Measurements from ENCODE around the gene BRSK1. TPM values are rescaled to one million over a fixed set of nuclear protein-coding genes. Genes with fewer than 3 reads are reported as not detected.

Gene BRSK1
- total and polyA plus RNA-seq, 2 of the 13 experiments (the other 11 are each of a cell fraction or from before 2014, with no cell fraction given), result 0.18 to 1.2 TPM

DNA sequence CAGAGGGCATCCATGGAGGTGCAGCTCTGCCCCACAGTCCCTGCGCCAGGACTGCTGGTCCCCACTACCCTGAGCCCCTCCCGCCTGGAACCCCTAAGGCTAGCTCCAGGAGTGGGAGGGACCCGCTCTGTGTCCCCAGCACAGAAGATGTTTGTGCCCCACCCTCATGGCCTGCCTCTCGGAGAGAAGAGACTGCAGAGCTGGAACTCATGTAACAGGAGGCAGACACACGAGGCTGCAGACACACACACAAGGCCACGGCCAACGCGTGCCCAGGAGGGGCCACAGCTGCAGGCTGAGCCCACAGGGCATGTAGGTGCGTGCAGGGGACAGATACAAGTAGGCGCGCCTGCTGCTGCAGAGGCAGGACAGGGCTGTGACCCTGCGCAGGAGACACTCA, 44.8 kb upstream of the BRSK1 start:
- no peak overlapping the region for H3K27ac ChIP-seq (ENCODE audit: extremely low read length, insufficient read depth, low read length)
- in situ Hi-C loops (cut with HindIII; ENCODE audit: extremely low pct_ligation_motif_present, low pct_unique_long_range_greater_than_20kb) (no loop called here), intact Hi-C loops (cut with micrococcal nuclease; ENCODE audit: unreplicated experiment) (no loop called here)
- DNase-seq (ENCODE audit: low spot score) (no peak), ATAC-seq (no peak), FAIRE-seq (no peak)
- H4K20me1 ChIP-seq (ENCODE audit: insufficient read depth, low read length), result no peaks in the 10 kb centered on the region
- no peak overlapping the region for H3K4me3 ChIP-seq (replicated peaks in 1 of 3; ENCODE audit: insufficient read depth in 1 of 3, low read depth in 2 of 3, low read length in 3 of 3)
- H3K79me2 ChIP-seq (ENCODE audit: insufficient read depth, low read length), result no peaks in the 10 kb centered on the region
- H2AFZ ChIP-seq (ENCODE audit: low read length), result no peak overlapping the region
- BruUV-seq (replicated peaks), result no TSS peak
- no peaks in the 10 kb centered on the region for H3K4me1 ChIP-seq (ENCODE audit: insufficient read depth, low read length)
- TF ChIP-seq MZF1 (CRISPR knock-in tag; IDR thresholded peaks at IDR 0.05; ENCODE audit: borderline replicate concordance) (no peak), ZFP90 (CRISPR knock-in tag; IDR thresholded peaks at IDR 0.05; ENCODE audit: borderline replicate concordance) (no peak)
- H3K4me2 ChIP-seq (ENCODE audit: low read depth, low read length), result no peak overlapping the region
- H3K9ac ChIP-seq (ENCODE audit: insufficient read depth, low read depth, low read length), result no peak overlapping the region
- ChIA-PET CTCF (ENCODE audit: low intra/inter-chr PET ratio, low total read pairs) (no interaction called here), POLR2A (no interaction called here)
- WGBS (ENCODE audit: low lambda C conversion rate), result 97% methylated on average over 6 of the region's 12 CpGs
- no peaks in the 10 kb centered on the region for H3K27me3 ChIP-seq (ENCODE audit: control insufficient read depth in 1 of 2, insufficient read depth in 2 of 2, low read length in 2 of 2)
- H3K36me3 ChIP-seq (replicated peaks in 1 of 2; ENCODE audit: control insufficient read depth in 1 of 2, insufficient read depth in 2 of 2, low read length in 2 of 2), result peaks cover 50 to 85% of the 10 kb centered on the region in 2 experiments
- no peaks in the 10 kb centered on the region for H3K9me3 ChIP-seq (ENCODE audit: low read length)

DNA sequence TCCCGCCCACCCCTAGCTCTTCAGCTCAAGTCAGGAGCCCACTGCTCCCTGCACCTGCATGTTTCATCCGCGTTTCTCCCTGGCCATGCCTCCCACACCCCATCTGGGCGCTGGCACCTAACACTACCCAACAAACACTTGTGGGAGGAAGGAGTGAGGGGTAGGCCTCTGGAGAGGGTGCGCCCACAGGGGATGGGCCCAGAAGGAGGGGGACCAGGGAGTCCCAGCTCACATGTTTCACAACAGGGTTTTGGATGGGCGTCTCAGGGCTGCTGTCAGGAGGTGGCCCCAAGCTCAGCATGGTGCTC, 43.1 kb upstream of the BRSK1 start:
- no peak for FAIRE-seq
- ChIA-PET POLR2A (interaction anchor here (1.3 kb wide), 1 partner anchor 16 kb away, joined by 3 read pairs; no protein-coding TSS in a partner anchor), CTCF (ENCODE audit: low intra/inter-chr PET ratio, low total read pairs) (no interaction called here)
- WGBS (ENCODE audit: low lambda C conversion rate), result 98% methylated on average over 6 of the region's 6 CpGs
- Histone ChIP-seq H3K27ac (ENCODE audit: extremely low read length, insufficient read depth, low read length) (no peak overlapping the region), H2AFZ (ENCODE audit: low read length) (no peak overlapping the region), H3K27me3 (ENCODE audit: control insufficient read depth in 1 of 2, insufficient read depth in 2 of 2, low read length in 2 of 2) (no peaks in the 10 kb centered on the region), H3K4me2 (ENCODE audit: low read depth, low read length) (no peak overlapping the region), H3K9ac (ENCODE audit: insufficient read depth, low read depth, low read length) (no peak overlapping the region), H3K4me1 (ENCODE audit: insufficient read depth, low read length) (no peaks in the 10 kb centered on the region), H3K36me3 (replicated peaks in 1 of 2; ENCODE audit: control insufficient read depth in 1 of 2, insufficient read depth in 2 of 2, low read length in 2 of 2) (peaks cover 55 to 89% of the 10 kb centered on the region in 2 experiments), H3K9me3 (ENCODE audit: low read length) (no peaks in the 10 kb centered on the region), H3K79me2 (ENCODE audit: insufficient read depth, low read length) (no peaks in the 10 kb centered on the region), H4K20me1 (ENCODE audit: insufficient read depth, low read length) (no peaks in the 10 kb centered on the region), H3K4me3 (replicated peaks in 1 of 3; ENCODE audit: insufficient read depth in 1 of 3, low read depth in 2 of 3, low read length in 3 of 3) (no peak overlapping the region)
- DNase-seq (ENCODE audit: low spot score), result no peak
- BruUV-seq (replicated peaks), result no TSS peak
- in situ Hi-C loops (cut with HindIII; ENCODE audit: extremely low pct_ligation_motif_present, low pct_unique_long_range_greater_than_20kb) (no loop called here), intact Hi-C loops (cut with micrococcal nuclease; ENCODE audit: unreplicated experiment) (no loop called here)
- no peak for ATAC-seq
- TF ChIP-seq ZNF878 (CRISPR knock-in tag; IDR thresholded peaks at IDR 0.05), result no peak
- TF ChIP-seq ZNF468 (CRISPR knock-in tag; IDR thresholded peaks at IDR 0.05), result no peak
- no peak for TF ChIP-seq NFYB (CRISPR knock-in tag; IDR thresholded peaks at IDR 0.05)
- TF ChIP-seq, protein P1, sequence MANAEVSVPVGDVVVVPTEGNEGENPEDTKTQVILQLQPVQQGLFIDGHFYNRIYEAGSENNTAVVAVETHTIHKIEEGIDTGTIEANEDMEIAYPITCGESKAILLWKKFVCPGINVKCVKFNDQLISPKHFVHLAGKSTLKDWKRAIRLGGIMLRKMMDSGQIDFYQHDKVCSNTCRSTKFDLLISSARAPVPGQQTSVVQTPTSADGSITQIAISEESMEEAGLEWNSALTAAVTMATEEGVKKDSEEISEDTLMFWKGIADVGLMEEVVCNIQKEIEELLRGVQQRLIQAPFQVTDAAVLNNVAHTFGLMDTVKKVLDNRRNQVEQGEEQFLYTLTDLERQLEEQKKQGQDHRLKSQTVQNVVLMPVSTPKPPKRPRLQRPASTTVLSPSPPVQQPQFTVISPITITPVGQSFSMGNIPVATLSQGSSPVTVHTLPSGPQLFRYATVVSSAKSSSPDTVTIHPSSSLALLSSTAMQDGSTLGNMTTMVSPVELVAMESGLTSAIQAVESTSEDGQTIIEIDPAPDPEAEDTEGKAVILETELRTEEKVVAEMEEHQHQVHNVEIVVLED (CRISPR knock-in tag; IDR thresholded peaks at IDR 0.05; ENCODE audit: borderline replicate concordance), result no peak
- TF ChIP-seq, protein P2, sequence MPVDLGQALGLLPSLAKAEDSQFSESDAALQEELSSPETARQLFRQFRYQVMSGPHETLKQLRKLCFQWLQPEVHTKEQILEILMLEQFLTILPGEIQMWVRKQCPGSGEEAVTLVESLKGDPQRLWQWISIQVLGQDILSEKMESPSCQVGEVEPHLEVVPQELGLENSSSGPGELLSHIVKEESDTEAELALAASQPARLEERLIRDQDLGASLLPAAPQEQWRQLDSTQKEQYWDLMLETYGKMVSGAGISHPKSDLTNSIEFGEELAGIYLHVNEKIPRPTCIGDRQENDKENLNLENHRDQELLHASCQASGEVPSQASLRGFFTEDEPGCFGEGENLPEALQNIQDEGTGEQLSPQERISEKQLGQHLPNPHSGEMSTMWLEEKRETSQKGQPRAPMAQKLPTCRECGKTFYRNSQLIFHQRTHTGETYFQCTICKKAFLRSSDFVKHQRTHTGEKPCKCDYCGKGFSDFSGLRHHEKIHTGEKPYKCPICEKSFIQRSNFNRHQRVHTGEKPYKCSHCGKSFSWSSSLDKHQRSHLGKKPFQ (CRISPR knock-in tag; IDR thresholded peaks at IDR 0.05; ENCODE audit: insufficient replicate concordance), result no peak
- TF ChIP-seq TSC22D2 (CRISPR knock-in tag; IDR thresholded peaks at IDR 0.05; ENCODE audit: borderline replicate concordance), result no peak
- TF ChIP-seq CHD4 (IDR thresholded peaks at IDR 0.05; ENCODE audit: borderline replicate concordance, low read length), result no peak
- TF ChIP-seq, protein P3, sequence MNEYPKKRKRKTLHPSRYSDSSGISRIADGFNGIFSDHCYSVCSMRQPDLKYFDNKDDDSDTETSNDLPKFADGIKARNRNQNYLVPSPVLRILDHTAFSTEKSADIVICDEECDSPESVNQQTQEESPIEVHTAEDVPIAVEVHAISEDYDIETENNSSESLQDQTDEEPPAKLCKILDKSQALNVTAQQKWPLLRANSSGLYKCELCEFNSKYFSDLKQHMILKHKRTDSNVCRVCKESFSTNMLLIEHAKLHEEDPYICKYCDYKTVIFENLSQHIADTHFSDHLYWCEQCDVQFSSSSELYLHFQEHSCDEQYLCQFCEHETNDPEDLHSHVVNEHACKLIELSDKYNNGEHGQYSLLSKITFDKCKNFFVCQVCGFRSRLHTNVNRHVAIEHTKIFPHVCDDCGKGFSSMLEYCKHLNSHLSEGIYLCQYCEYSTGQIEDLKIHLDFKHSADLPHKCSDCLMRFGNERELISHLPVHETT (CRISPR knock-in tag; conservative IDR thresholded peaks at IDR 0.05), result no peak
- no peak for TF ChIP-seq ZSCAN20 (CRISPR knock-in tag; IDR thresholded peaks at IDR 0.05; ENCODE audit: borderline replicate concordance)
- no peak for TF ChIP-seq ZNF180 (CRISPR knock-in tag; IDR thresholded peaks at IDR 0.05; ENCODE audit: borderline replicate concordance, low read depth)
- TF ChIP-seq ZFX (CRISPR knock-in tag; IDR thresholded peaks at IDR 0.05; ENCODE audit: low read depth), result no peak
